Right hindlimb (tissue), 1 donor: ENCODE measurements around the gene SH3PXD2B.

Experiments used
- DNase-seq: peaks from one replicate; pipeline ENCODE4 v3.0.0-alpha.2; 2018

The SH3PXD2B gene

GRCh38 chr5:172436078-172436878 lies 18.0 kb downstream of the SH3PXD2B start:
- no peak for DNase-seq

- no peak for DNase-seq
These were observed 18.8 kb downstream of the SH3PXD2B start for GRCh38 chr5:172435362-172436077.

GRCh38 chr5:172434251-172434650 lies 20.1 kb downstream of the SH3PXD2B start:
- no peak for DNase-seq

GRCh38 chr5:172433513-172433912 lies 20.8 kb downstream of the SH3PXD2B start:
- DNase-seq, result no peak

- DNase-seq, result no peak
These were observed 21.3 kb downstream of the SH3PXD2B start for GRCh38 chr5:172433071-172433470.

- DNase-seq, result no peak
These were observed 24.0 kb downstream of the SH3PXD2B start for GRCh38 chr5:172430354-172430753.

- no peak for DNase-seq
These were observed 25.0 kb downstream of the SH3PXD2B start for GRCh38 chr5:172429201-172429940.

GRCh38 chr5:172428224-172429166 lies 25.8 kb downstream of the SH3PXD2B start:
- no peak for DNase-seq

GRCh38 chr5:172427202-172427601 lies 27.1 kb downstream of the SH3PXD2B start:
- no peak for DNase-seq

DNA sequence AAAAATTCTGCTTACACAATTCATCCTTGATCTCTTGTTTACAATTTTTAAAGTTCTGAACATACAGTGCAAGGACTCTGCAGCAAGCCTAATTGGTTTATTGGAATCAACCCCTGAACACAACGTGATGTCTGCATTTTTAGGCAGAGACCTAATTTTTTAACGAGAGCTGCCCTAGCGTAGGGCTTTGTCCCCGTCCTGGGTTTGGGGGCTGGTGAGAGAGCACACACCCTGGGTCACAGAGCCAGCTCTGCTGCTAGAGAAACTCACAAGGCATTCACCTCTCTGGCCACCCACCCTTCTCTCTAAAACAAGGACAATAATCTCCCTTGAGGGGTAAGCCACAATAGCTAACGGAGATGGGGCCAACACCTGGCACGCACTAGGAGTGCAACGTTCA lies 28.2 kb downstream of the SH3PXD2B start:
- DNase-seq, result no peak

GRCh38 chr5:172425402-172425801 lies 28.9 kb downstream of the SH3PXD2B start:
- DNase-seq, result no peak

- DNase-seq, result no peak
These were observed 29.5 kb downstream of the SH3PXD2B start for GRCh38 chr5:172424808-172425207.

- no peak for DNase-seq
These were observed 30.2 kb downstream of the SH3PXD2B start for GRCh38 chr5:172424111-172424490.

DNA sequence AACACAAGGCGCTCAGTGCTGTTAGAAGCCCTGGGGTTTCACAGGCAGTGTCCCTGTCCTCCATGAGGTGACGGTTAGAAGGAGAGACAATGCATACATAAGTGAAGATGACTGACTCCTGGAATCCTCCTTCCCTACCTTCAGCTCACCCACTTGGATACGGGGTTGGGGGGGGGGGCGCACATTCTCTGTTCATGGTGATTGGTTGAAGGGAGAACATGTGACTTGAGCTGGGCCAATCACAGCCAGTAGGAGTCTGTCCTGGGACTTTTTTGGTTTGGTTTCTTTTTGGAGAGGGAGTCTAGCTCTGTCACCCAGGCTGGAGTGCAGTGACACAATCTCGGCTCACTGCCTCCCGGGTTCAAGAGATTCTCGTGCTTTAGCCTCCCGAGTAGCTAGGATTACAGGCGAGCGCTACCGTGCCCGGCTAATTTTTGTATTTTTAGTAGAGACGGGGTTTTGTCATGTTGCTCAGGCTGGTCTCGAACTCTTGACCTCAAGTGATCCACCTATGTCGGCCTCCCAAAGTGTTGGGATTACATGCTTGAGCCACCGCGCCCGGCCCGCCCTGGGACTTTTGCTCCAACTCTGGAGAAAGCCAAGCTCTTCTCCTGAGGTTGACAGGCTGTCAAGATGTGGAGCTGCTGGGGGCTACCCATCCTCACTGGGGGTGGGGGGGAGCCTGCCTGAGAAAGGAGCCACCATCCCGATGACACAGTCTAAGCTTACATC lies 30.8 kb downstream of the SH3PXD2B start:
- no peak for DNase-seq

GRCh38 chr5:172422255-172422654 lies 32.1 kb downstream of the SH3PXD2B start:
- DNase-seq, result no peak

DNA sequence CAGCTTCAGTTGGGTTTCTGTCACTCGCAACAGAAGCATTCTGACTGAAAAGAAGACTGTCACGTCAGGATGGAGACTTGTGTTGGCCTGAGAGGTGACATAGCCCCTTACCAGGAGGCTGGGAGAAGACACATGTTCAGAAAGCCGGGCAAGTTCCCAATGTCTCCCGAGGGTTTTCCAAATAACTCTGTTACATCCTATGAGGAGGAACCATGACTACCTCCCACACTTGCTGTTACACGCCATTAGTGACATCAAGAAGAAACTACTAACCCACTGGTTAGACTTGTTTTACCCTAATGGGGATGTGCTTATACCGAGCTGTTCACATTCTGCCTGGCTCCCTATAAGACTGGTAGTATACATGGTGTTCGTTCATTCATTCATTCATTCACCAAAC lies 33.3 kb downstream of the SH3PXD2B start:
- DNase-seq, result no peak

- DNase-seq, result peak; percentile 64
These were observed 33.9 kb downstream of the SH3PXD2B start for GRCh38 chr5:172420235-172420939.

- DNase-seq, result peak; percentile 87
These were observed 35.2 kb downstream of the SH3PXD2B start for GRCh38 chr5:172418862-172419814.

GRCh38 chr5:172417983-172418630 lies 36.2 kb downstream of the SH3PXD2B start:
- DNase-seq, result peak; percentile 98
